Astrocyte of the spinal cord (primary cell): ENCODE data around the gene LAP3.

Experiments
- DNase-seq: peaks from one replicate; pipeline ENCODE4 v3.0.0; 2011; ENCODE audit warnings: low read depth, low spot score
- H3K4me3 ChIP-seq: 2 replicates; pipeline ENCODE4 v1.5.1; 2011; ENCODE audit warnings: low read depth, mild to moderate bottlenecking, low read length, moderate library complexity
- in situ Hi-C: cut with HindIII; loops from 2 replicates; pipeline ENCODE4 v1.10.0; 2017; ENCODE audit warnings: low sequenced_read_pairs
- TF ChIP-seq, protein P1 (sequence below): IDR thresholded peaks from 2 replicates; pipeline ENCODE4 v1.5.1; 2012; ENCODE audit warnings: low read depth, mild to moderate bottlenecking, low read length, inconsistent platforms

LAP3 gene

GRCh38 chr4:17642398-17642783 is 65.4 kb downstream of the LAP3 start:
- no peak overlapping the region for H3K4me3 ChIP-seq
- in situ Hi-C loops = no loop called here
- TF ChIP-seq, protein P1, sequence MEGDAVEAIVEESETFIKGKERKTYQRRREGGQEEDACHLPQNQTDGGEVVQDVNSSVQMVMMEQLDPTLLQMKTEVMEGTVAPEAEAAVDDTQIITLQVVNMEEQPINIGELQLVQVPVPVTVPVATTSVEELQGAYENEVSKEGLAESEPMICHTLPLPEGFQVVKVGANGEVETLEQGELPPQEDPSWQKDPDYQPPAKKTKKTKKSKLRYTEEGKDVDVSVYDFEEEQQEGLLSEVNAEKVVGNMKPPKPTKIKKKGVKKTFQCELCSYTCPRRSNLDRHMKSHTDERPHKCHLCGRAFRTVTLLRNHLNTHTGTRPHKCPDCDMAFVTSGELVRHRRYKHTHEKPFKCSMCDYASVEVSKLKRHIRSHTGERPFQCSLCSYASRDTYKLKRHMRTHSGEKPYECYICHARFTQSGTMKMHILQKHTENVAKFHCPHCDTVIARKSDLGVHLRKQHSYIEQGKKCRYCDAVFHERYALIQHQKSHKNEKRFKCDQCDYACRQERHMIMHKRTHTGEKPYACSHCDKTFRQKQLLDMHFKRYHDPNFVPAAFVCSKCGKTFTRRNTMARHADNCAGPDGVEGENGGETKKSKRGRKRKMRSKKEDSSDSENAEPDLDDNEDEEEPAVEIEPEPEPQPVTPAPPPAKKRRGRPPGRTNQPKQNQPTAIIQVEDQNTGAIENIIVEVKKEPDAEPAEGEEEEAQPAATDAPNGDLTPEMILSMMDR = no peak
- no peak for DNase-seq

DNA sequence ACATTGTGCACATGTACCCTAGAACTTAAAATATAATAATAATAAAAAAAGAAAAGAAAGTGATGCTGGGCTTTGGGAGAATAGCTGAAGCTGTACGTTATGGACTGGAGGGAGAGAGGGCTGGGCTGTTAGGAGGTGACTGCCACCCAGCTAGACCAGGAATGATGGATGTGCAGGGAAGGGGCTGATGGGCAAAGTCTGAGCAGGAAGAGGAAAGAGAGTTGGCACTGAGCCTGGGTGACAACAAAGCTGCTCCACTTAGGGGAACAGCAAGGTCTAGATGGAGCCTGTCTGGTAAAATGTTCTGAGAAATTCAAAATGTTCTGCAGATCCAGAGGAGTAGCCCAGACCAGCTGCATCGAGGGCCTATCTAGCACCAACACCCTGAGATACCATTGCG is 69.7 kb downstream of the LAP3 start:
- TF ChIP-seq, protein P1 = no peak
- in situ Hi-C loops = no loop called here
- DNase-seq = no peak
- H3K4me3 ChIP-seq = no peak overlapping the region

- DNase-seq = no peak
- in situ Hi-C loops = no loop called here
- H3K4me3 ChIP-seq = no peak overlapping the region
- TF ChIP-seq, protein P1 = no peak
These were observed 70.3 kb downstream of the LAP3 start for GRCh38 chr4:17647176-17647806.

DNA sequence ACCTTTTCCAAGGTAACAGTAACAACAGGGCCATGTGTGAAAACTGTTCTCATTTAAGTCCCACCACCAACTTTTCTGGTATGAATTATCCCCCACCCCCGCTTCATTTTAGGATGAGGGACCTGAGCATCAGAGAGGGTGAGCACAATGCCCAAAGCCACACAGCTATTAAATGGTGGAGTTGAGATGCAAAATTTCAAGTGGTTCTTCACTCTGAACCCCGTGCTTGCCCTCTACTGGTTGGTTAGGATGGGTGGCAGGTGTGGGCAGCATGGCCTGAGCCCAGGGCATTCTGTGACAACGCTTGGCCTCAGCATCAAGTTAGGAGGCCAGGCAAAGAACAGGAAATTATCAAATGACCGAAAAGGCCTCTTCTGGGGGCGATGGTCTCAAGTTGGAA is 70.9 kb downstream of the LAP3 start:
- no peak overlapping the region for H3K4me3 ChIP-seq
- DNase-seq = no peak
- TF ChIP-seq, protein P1 = peak; percentile 4
- in situ Hi-C loops = no loop called here

DNA sequence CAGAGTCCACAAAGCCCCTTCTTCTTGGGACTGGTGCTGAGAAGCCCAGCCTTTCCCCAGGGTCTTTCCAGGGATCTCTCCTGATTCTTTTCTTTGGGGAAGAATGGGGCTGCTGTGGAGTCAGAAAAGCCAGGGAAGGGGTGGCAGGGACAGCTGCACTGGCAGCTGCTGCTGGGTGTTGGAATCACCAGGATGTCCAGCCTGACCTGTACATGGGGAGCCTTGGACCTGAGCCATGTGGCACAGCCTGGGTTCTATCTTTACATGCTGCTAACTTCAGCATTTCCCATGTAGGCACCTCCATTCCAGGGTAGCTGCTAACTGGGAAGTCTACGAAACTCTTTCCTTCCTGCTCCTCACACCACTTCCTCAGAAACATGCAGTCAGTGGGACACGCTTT is 73.4 kb downstream of the LAP3 start:
- no peak overlapping the region for H3K4me3 ChIP-seq
- DNase-seq = no peak
- in situ Hi-C loops = no loop called here
- TF ChIP-seq, protein P1 = no peak

- DNase-seq = no peak
- no peak overlapping the region for H3K4me3 ChIP-seq
- in situ Hi-C loops = no loop called here
- TF ChIP-seq, protein P1 = no peak
These were observed 77.7 kb downstream of the LAP3 start for GRCh38 chr4:17654701-17655100.
